Choroid plexus epithelial cell (primary cell): ENCODE measurements around the gene PLXNC1.

Source experiments
- DNase-seq: peaks from one replicate; pipeline ENCODE4 v3.0.0-alpha.2; 2010; ENCODE audit warnings: low read depth
- H3K4me3 ChIP-seq: 2 replicates; pipeline ENCODE4 v1.5.1; 2011; ENCODE audit warnings: low read depth, mild to moderate bottlenecking, control low read depth, low read length, moderate library complexity
- CTCF ChIP-seq: conservative IDR thresholded peaks from 2 replicates; pipeline ENCODE4 v1.5.1; 2011; ENCODE audit warnings: low read depth, mild to moderate bottlenecking, control low read depth, inconsistent platforms, low read length, moderate library complexity

PLXNC1 gene

GRCh38 chr12:94116191-94116590, 32.2 kb upstream of the PLXNC1 start:
- H3K4me3 ChIP-seq, result no peak overlapping the region
- no peak for TF ChIP-seq CTCF
- DNase-seq, result no peak

DNA sequence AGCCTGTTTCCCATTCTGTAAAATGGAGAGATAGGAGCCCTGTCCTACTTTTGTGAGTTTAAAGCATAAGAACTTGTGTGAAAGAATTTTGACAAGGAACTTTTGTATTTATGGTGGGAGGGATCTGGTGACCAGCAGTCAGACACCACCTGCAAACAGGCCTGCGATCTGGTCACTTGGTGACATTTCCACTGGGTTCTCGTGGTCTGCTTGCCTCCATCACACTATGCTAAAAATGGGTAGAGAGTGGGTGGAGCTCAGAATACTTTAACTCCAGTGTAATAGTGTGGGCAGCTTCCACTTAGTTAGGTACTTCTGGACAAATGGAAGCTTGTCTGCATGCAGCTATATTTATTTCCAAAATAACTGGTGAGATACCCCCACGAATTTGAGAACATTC, 26.5 kb upstream of the PLXNC1 start:
- TF ChIP-seq CTCF, result no peak
- no peak overlapping the region for H3K4me3 ChIP-seq
- DNase-seq, result no peak

- no peak overlapping the region for H3K4me3 ChIP-seq
- TF ChIP-seq CTCF, result no peak
- no peak for DNase-seq
Observed at GRCh38 chr12:94122591-94122990, 25.8 kb upstream of the PLXNC1 start.

DNA sequence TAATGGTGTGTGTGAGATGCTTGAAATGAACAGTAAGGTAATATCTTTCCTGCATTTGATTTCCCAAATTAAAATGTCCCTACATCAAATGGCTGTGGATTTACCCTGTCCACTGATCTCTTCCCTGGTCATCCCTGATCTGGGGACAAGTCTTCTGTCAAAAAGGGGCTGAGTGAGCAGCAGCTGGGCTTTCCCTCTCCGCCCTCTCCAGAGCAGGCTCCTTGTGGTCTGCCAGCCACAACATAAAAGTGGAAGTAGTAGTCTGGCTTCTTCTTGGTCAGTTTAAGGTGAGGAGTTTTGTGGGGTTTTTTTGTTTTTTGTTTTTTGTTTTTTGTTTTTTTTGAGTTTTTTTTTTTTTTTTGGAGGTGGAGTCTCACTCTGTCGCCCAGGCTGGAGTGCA, 25.2 kb upstream of the PLXNC1 start:
- no peak for TF ChIP-seq CTCF
- DNase-seq, result no peak
- no peak overlapping the region for H3K4me3 ChIP-seq

- no peak overlapping the region for H3K4me3 ChIP-seq
- no peak for TF ChIP-seq CTCF
- no peak for DNase-seq
Observed at GRCh38 chr12:94126067-94126466, 22.3 kb upstream of the PLXNC1 start.

DNA sequence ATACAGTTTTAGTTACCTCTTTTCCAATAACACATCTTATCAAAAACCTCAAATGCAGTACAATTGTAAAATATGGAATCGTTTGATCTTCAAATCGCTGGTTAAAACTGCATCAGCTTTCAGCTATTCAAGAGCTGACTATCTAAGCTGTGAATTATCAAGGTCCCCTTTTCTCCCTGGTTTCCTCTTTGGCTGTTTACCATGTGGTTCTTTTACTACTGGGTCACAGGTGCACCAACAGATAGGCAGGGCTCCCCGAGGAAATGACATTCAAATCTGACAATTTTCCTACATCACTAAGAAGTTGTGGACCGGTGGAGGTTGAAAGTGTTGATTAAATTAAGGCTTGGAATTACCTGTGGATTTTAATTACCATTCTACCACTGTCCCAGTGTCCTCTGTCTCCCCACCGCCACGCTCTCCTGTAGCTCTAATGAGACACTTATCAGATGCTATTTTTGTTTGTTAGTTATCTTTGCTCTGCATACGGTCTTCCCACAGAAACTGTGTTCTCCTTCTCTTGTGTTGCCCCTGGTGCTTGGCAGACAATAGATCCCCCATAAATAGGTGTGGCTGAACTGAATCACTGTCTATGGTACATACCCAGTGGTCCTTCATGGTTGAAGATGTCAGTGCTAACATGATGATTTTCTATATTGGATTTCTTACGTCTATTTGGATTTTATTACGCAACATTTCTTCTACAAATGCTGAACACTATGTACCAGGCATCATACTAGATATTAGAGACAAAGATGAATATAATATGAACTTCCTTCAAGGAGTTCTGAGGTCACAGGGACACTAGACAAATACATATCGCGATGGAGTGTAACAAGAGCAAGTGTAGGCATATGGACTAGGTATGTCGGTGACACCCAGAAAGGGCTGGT, 20.9 kb upstream of the PLXNC1 start:
- TF ChIP-seq CTCF, result no peak
- no peak overlapping the region for H3K4me3 ChIP-seq
- DNase-seq, result no peak

- DNase-seq, result no peak
- H3K4me3 ChIP-seq, result no peak overlapping the region
- no peak for TF ChIP-seq CTCF
Observed at GRCh38 chr12:94128280-94128679, 20.1 kb upstream of the PLXNC1 start.
